B cell (primary cell): Measurements from ENCODE around the gene ADAMTS17. TPM values are rescaled to one million over a fixed set of nuclear protein-coding genes. Genes with fewer than 3 reads are reported as not detected.
"Not testable (repeated sequence)": the region's sequence is repeated elsewhere in the genome, so short reads cannot be mapped to it uniquely, and the experiment has no call there.

Experiments used
- ATAC-seq: fragments of 200-7000 bp; cut with Tn5 transposase; one replicate; pipeline ENCODE4 v1.10.0; 2021; ENCODE audit warnings: low read depth, mild to moderate bottlenecking, moderate number of reproducible peaks, moderate library complexity
- CTCF ChIA-PET: fragments of 350-600 bp; sonication (Branson Sonifier 250); formaldehyde crosslinking; loops from one replicate; lab custom pipeline; 2021; ENCODE audit warnings: antibody characterized with exemption, inconsistent platforms; lab: Charles Lee
- POLR2A ChIA-PET: fragments of 350-600 bp; sonication (Branson Sonifier 250); formaldehyde crosslinking; loops from one replicate; lab custom pipeline; 2021; ENCODE audit warnings: antibody characterized with exemption; lab: Charles Lee
- DNase-seq: peaks from one replicate; pipeline ENCODE4 v3.0.0; 2013
- H2AFZ ChIP-seq: 2 replicates; pipeline ENCODE4 v1.6.1; 2012; ENCODE audit warnings: mild to moderate bottlenecking, low read depth, low read length; ENCODE audit not compliant: insufficient read depth, poor library complexity, severe bottlenecking
- H3K27ac ChIP-seq, 2 donors: 1 replicate in 1 of 2; 2 replicates in 1 of 2; pipeline ENCODE4 v1.5.1; 2012 to 2013; ENCODE audit warnings: low read length in 2 of 2, mild to moderate bottlenecking in 2 of 2, moderate library complexity in 1 of 2
- H3K27me3 ChIP-seq, 4 experiments: fragments of 200-600 bp in 1 of 4; sonication (generic) in 1 of 4; replicated peaks in 1 of 4; 1 replicate in 2 of 4; 2 replicates in 2 of 4; pipeline versions ENCODE4 v1.6.1 to v1.7.0; 2013 to 2016; ENCODE audit warnings: low read length in 3 of 4, mild to moderate bottlenecking in 2 of 4, mixed read lengths in 1 of 4, moderate library complexity in 1 of 4; ENCODE audit not compliant: insufficient read depth in 4 of 4, control insufficient read depth in 3 of 4; ENCODE audit errors: control extremely low read depth in 1 of 4
- H3K36me3 ChIP-seq, 2 experiments: replicated peaks in 1 of 2; 1 replicate in 1 of 2; 2 replicates in 1 of 2; pipeline versions ENCODE4 v1.6.1 to v1.7.1; 2013; ENCODE audit warnings: low read length in 1 of 2; ENCODE audit not compliant: insufficient read depth in 2 of 2, control insufficient read depth in 1 of 2; ENCODE audit errors: control extremely low read depth in 1 of 2, extremely low read depth in 1 of 2
- H3K4me1 ChIP-seq, 2 donors: fragments of 200-600 bp in 1 of 2; sonication (generic) in 1 of 2; 1 replicate in 1 of 2; 2 replicates in 1 of 2; pipeline versions ENCODE4 v1.5.1 to v1.6.1; 2013 to 2017; ENCODE audit warnings: low read length in 2 of 2; ENCODE audit not compliant: control insufficient read depth in 2 of 2, insufficient read depth in 2 of 2
- H3K4me2 ChIP-seq: replicated peaks from 2 replicates; pipeline ENCODE3; 2012; ENCODE audit warnings: mild to moderate bottlenecking, low read depth, low read length; ENCODE audit not compliant: poor library complexity, severe bottlenecking
- H3K4me3 ChIP-seq, 5 experiments: fragments of 200-600 bp in 1 of 5; sonication (generic) in 1 of 5; 1 replicate in 3 of 5; 2 replicates in 2 of 5; pipeline versions ENCODE4 v1.5.1 to v1.7.0; 2011 to 2016; ENCODE audit warnings: low read length in 4 of 5, mild to moderate bottlenecking in 4 of 5, low read depth in 2 of 5, control low read depth in 1 of 5, moderate library complexity in 1 of 5; ENCODE audit not compliant: insufficient read depth in 1 of 5; ENCODE audit errors: control extremely low read depth in 1 of 5, extremely low read depth in 1 of 5
- H3K79me2 ChIP-seq: fragments of 200-600 bp; sonication (generic); one replicate; pipeline ENCODE4 v1.6.0; 2016; ENCODE audit warnings: low read length; ENCODE audit not compliant: control insufficient read depth, insufficient read depth
- H3K9ac ChIP-seq: fragments of 200-600 bp; sonication (generic); 2 replicates; pipeline ENCODE4 v1.6.1; 2017; ENCODE audit warnings: mild to moderate bottlenecking, low read length, moderate library complexity
- H3K9me3 ChIP-seq, 3 donors: one replicate each; pipeline versions ENCODE4 v1.6.1 to v1.7.1; 2013; ENCODE audit warnings: low read length in 2 of 3; ENCODE audit not compliant: control insufficient read depth in 2 of 3, insufficient read depth in 1 of 3; ENCODE audit errors: control extremely low read depth in 1 of 3
- H4K20me1 ChIP-seq: 2 replicates; pipeline ENCODE4 v1.6.0; 2012; ENCODE audit warnings: mild to moderate bottlenecking, low read length; ENCODE audit not compliant: insufficient read depth, control insufficient read depth, poor library complexity, severe bottlenecking
- H3K27ac Mint-ChIP-seq: one replicate; pipeline ENCODE4 v1.8.0; 2021; ENCODE audit warnings: mixed read lengths
- H3K27me3 Mint-ChIP-seq: one replicate; pipeline ENCODE4 v1.8.0; 2021; ENCODE audit warnings: mixed read lengths
- H3K4me1 Mint-ChIP-seq: one replicate; pipeline ENCODE4 v1.8.0; 2021; ENCODE audit warnings: mixed read lengths
- H3K4me3 Mint-ChIP-seq: one replicate; pipeline ENCODE4 v1.8.0; 2021; ENCODE audit warnings: mixed read lengths
- H3K9me3 Mint-ChIP-seq: one replicate; pipeline ENCODE4 v1.8.0; 2022; ENCODE audit warnings: mixed read lengths; ENCODE audit not compliant: insufficient read depth
- CTCF ChIP-seq: fragments of 200-600 bp; IDR thresholded peaks from one replicate; pipeline ENCODE4 v1.8.0; 2022; ENCODE audit warnings: antibody characterized with exemption, mild to moderate bottlenecking
- EZH2 ChIP-seq: IDR thresholded peaks from 2 replicates; pipeline ENCODE4 v1.6.1; 2012; ENCODE audit warnings: borderline replicate concordance, low read depth, mild to moderate bottlenecking, moderate library complexity, low read length; ENCODE audit not compliant: insufficient read depth, poor library complexity, severe bottlenecking
- WGBS: methylation state at CpG from one replicate; pipeline ENCODE4 v1.1.5; 2013; ENCODE audit warnings: missing lambda C conversion rate; ENCODE audit not compliant: insufficient coverage; 5-methylcytosine and 5-hydroxymethylcytosine counted together
- intact Hi-C: fragments of 100-400 bp; cut with micrococcal nuclease; formaldehyde crosslinking; loops from one replicate; pipeline ENCODE4 v1.10.0; 2022
- polyA plus RNA-seq: library from polyadenylated mRNA; depleted of rRNA; stranded (reverse); fragments of >200 nt; gene quantifications from 2 replicates; pipeline ENCODE4 v1.2.3, GENCODE V29; 2012
- total RNA-seq, 2 donors: library from RNA; stranded (reverse); fragments of 120-200 nt in 1 of 2; gene quantifications; 1 replicate in 1 of 2; 2 replicates in 1 of 2; pipeline versions ENCODE4 v1.2.3 to v1.2.4, GENCODE V29; 2013 to 2022

Gene ADAMTS17
- total and polyA plus RNA-seq, 2 donors (not counting 1 experiment from before 2014, with no cell fraction given): 0.10 TPM; not detected in 1

GRCh38 chr15:100092034-100092433 lies 249.7 kb downstream of the ADAMTS17 start:
- 92% methylated on average over 7 of the region's 9 CpGs for WGBS
- H3K4me3 Mint-ChIP-seq: no peak overlapping the region

GRCh38 chr15:100090411-100090810 lies 251.4 kb downstream of the ADAMTS17 start:
- H3K4me3 ChIP-seq: no peak overlapping the region
- WGBS: 79% methylated on average over 7 of the region's 11 CpGs
- no peaks in the 10 kb centered on the region for H3K36me3 ChIP-seq
- H3K27ac ChIP-seq: no peak overlapping the region
- CTCF ChIA-PET: no interaction called here
- intact Hi-C loops: no loop called here
- no peak overlapping the region for H3K27ac Mint-ChIP-seq
- TF ChIP-seq CTCF (no peak), EZH2 (no peak)
- no peak overlapping the region for H3K4me2 ChIP-seq
- no peaks in the 10 kb centered on the region for H3K4me1 Mint-ChIP-seq
- H3K79me2 ChIP-seq: no peaks in the 10 kb centered on the region
- H3K4me3 Mint-ChIP-seq: no peak overlapping the region
- H4K20me1 ChIP-seq: no peaks in the 10 kb centered on the region
- H3K4me1 ChIP-seq: no peaks in the 10 kb centered on the region
- no peaks in the 10 kb centered on the region for H3K27me3 Mint-ChIP-seq
- POLR2A ChIA-PET: no interaction called here
- ATAC-seq (no peak), DNase-seq (no peak)
- H3K27me3 ChIP-seq: no peaks in the 10 kb centered on the region
- no peak overlapping the region for H2AFZ ChIP-seq
- H3K9ac ChIP-seq: no peak overlapping the region
- H3K9me3 Mint-ChIP-seq: no peaks in the 10 kb centered on the region
- peaks cover 0 to 5% (median 0%) of the 10 kb centered on the region in 3 donors for H3K9me3 ChIP-seq

More at GRCh38 chr15:100092034-100092433, 249.7 kb downstream of the ADAMTS17 start:
- no peak overlapping the region for H3K27ac ChIP-seq
- no peak for TF ChIP-seq EZH2
- TF ChIP-seq CTCF: no peak
- Mint-ChIP-seq H3K4me1 (no peaks in the 10 kb centered on the region), H3K27ac (no peak overlapping the region), H3K27me3 (no peaks in the 10 kb centered on the region), H3K9me3 (no peaks in the 10 kb centered on the region)
- H3K9ac ChIP-seq: no peak overlapping the region
- no peak overlapping the region for H2AFZ ChIP-seq
- no peaks in the 10 kb centered on the region for H4K20me1 ChIP-seq
- no peaks in the 10 kb centered on the region for H3K4me1 ChIP-seq
- no peaks in the 10 kb centered on the region for H3K36me3 ChIP-seq
- H3K9me3 ChIP-seq: peaks cover 0 to 5% (median 0%) of the 10 kb centered on the region in 3 donors
- ChIA-PET CTCF (no interaction called here), POLR2A (no interaction called here)
- ATAC-seq: no peak
- no peak overlapping the region for H3K4me3 ChIP-seq
- DNase-seq: no peak
- intact Hi-C loops: no loop called here
- H3K27me3 ChIP-seq: no peaks in the 10 kb centered on the region
- no peaks in the 10 kb centered on the region for H3K79me2 ChIP-seq
- no peak overlapping the region for H3K4me2 ChIP-seq

GRCh38 chr15:100084042-100084821 lies 257.5 kb downstream of the ADAMTS17 start:
- H3K27ac ChIP-seq, H3K4me3 Mint-ChIP-seq, intact Hi-C loops, H3K4me3 ChIP-seq, H3K9me3 ChIP-seq, H3K36me3 ChIP-seq, H3K79me2 ChIP-seq, CTCF ChIA-PET, DNase-seq, H3K4me1 ChIP-seq, H3K27me3 ChIP-seq, H2AFZ ChIP-seq, H3K4me2 ChIP-seq, H3K9me3 Mint-ChIP-seq, H3K27me3 Mint-ChIP-seq, ATAC-seq, H3K9ac ChIP-seq, H3K27ac Mint-ChIP-seq, H4K20me1 ChIP-seq, H3K4me1 Mint-ChIP-seq, POLR2A ChIA-PET: not testable (repeated sequence)
- WGBS: 87% methylated on average over 17 of the region's 17 CpGs
